ENCODE measurements around the gene LAX1.

DNA sequence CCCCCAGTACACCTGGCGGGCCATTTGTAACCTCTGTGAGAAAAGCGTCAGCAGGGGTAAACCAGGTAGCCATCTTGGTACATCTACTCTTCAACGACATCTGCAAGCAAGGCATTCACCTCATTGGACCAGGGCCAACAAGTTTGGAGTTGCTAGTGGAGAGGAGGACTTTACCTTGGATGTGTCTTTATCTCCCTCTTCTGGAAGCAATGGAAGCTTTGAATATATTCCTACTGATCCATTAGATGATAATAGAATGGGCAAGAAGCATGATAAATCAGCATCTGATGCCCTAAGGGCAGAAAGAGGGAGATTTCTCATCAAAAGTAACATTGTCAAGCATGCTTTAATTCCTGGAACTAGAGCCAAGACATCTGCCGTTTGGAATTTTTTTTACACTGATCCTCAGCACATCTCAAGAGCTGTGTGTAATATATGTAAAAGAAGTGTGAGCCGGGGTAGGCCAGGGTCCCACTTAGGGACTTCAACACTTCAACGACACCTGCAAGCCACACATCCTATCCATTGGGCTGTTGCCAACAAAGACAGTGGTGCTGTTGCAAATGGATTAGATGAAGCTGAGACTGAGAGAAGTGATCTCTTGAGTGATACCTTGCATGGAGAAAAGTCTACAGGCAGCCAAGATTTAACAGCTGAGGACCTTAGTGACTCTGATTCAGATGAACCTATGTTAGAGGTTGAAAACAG lies 33.1 kb downstream of the LAX1 start:
- TF ChIP-seq, protein P1, sequence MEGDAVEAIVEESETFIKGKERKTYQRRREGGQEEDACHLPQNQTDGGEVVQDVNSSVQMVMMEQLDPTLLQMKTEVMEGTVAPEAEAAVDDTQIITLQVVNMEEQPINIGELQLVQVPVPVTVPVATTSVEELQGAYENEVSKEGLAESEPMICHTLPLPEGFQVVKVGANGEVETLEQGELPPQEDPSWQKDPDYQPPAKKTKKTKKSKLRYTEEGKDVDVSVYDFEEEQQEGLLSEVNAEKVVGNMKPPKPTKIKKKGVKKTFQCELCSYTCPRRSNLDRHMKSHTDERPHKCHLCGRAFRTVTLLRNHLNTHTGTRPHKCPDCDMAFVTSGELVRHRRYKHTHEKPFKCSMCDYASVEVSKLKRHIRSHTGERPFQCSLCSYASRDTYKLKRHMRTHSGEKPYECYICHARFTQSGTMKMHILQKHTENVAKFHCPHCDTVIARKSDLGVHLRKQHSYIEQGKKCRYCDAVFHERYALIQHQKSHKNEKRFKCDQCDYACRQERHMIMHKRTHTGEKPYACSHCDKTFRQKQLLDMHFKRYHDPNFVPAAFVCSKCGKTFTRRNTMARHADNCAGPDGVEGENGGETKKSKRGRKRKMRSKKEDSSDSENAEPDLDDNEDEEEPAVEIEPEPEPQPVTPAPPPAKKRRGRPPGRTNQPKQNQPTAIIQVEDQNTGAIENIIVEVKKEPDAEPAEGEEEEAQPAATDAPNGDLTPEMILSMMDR (optimal IDR thresholded peaks at IDR 0.05 in 1 of 3, IDR thresholded peaks at IDR 0.05 in 1 of 3, conservative IDR thresholded peaks at IDR 0.05 in 1 of 3; ENCODE audit: extremely low read depth in 1 of 3, insufficient read depth in 2 of 3, low read length in 3 of 3), result peak; percentile 55 to 68 (median 56)
- TF ChIP-seq EZH2 (IDR thresholded peaks at IDR 0.05; ENCODE audit: low read length), result no peak
